Measurements from ENCODE around the gene AAR2. TPM values are rescaled to one million over a fixed set of nuclear protein-coding genes. Genes with fewer than 3 reads are reported as not detected.
A peak's percentile ranks its signal among the peaks of the same experiment; 100 is the strongest.

AAR2 gene
- total RNA-seq, 1 donor from 2014 or later, result 30.2 TPM

DNA sequence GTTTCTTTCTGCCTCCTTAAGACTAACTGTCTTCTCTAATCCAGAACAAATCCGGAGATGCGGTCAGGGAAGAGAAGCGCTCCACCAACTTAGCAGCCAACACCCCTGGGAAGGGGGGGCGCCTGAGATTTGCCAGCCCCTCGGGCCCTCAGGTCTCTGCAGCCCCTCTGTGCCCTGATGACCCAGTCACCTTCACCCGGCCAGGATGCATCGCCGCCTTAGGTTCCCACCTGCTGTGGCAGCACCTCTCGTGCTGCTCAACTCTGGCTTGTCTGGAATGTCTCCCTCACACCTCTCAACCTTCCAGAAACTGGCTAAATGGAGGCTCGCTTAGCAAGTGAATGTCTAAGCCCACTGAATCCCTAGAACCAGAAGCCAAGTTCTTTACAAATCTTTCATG lies 28.0 kb upstream of the AAR2 start:
- no peak for DNase-seq (ENCODE audit: low read depth)
- TF ChIP-seq, protein P1, sequence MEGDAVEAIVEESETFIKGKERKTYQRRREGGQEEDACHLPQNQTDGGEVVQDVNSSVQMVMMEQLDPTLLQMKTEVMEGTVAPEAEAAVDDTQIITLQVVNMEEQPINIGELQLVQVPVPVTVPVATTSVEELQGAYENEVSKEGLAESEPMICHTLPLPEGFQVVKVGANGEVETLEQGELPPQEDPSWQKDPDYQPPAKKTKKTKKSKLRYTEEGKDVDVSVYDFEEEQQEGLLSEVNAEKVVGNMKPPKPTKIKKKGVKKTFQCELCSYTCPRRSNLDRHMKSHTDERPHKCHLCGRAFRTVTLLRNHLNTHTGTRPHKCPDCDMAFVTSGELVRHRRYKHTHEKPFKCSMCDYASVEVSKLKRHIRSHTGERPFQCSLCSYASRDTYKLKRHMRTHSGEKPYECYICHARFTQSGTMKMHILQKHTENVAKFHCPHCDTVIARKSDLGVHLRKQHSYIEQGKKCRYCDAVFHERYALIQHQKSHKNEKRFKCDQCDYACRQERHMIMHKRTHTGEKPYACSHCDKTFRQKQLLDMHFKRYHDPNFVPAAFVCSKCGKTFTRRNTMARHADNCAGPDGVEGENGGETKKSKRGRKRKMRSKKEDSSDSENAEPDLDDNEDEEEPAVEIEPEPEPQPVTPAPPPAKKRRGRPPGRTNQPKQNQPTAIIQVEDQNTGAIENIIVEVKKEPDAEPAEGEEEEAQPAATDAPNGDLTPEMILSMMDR (conservative IDR thresholded peaks at IDR 0.05; ENCODE audit: low read depth, low read length), result no peak
- H3K4me3 ChIP-seq (ENCODE audit: low read depth, low read length), result no peak overlapping the region

DNA sequence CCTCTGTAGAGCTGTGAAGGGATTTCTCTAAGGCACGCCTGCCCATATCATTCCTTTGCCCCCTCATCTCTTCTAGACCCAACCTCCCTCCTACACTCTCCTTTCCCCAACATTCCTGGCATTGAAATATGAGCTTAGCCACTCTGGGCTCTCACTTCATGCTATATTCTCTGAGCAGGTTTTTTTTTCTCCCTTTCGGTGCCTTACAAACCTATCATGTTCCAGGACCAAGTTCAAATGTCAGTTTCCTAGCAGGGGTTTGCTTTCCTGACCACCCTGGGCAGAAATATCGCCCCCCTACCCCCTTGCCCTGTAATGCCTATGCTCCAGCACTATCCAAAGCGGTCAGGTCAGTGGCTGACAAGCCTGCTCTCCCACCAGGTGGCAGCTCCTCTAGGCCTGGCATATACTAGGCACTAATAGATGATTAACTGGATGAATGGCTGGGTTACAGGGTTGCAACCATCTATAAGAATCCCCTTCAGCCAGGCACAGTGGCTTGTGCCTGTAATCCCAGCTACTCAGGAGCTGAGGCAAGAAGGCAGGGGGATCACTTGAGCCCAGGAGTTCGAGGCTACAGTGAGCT lies 25.7 kb upstream of the AAR2 start:
- TF ChIP-seq, protein P1 (conservative IDR thresholded peaks at IDR 0.05; ENCODE audit: low read depth, low read length), result peak; percentile 67
- DNase-seq (ENCODE audit: low read depth), result no peak
- no peak overlapping the region for H3K4me3 ChIP-seq (ENCODE audit: low read depth, low read length)

DNA sequence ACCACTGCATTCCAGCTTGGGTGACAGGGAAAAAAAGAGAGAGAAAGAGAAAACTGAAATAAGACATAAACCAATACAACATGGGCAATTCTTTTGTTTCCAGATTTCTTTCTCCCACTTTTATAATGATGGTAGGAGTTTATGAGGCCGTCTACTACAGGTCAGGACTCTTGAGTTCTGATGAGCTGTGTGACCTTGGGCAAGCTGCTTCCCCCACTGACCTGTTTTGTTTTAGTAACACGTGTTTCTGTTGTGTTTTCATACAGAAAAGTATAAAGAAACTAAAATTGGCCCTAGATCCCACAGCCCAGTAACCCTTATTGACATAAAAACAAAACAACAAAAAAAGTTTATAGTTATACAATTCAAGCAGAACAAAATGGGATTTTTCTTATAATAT lies 22.9 kb upstream of the AAR2 start:
- TF ChIP-seq, protein P1 (conservative IDR thresholded peaks at IDR 0.05; ENCODE audit: low read depth, low read length), result no peak
- no peak overlapping the region for H3K4me3 ChIP-seq (ENCODE audit: low read depth, low read length)
- no peak for DNase-seq (ENCODE audit: low read depth)

DNA sequence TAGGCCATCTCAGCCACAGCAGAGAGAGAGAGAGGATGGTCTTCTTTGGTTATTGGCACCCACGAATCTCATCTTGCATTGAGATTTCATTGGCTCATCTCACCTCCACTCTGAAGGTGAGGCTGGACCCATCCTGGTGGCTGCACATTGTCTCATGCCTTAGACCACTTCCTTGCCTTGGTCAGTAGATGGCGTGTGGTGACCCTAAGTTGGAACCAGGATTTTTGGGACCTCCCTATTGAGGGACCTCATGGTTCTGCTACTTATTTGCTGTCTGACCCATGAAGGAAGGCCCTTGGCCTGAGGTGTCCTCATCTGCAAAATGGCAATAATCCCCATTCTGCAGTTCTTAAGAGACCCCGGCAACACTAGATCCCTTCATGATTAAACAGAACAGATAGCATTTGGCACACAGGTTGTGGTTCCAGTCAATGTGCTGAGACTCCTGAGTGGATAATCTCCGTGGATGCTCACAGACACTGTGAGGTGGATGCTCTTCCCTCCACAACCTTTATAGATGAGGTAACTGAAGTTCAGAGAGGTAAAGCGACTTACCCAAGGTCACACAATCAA lies 21.5 kb upstream of the AAR2 start:
- no peak for DNase-seq (ENCODE audit: low read depth)
- TF ChIP-seq, protein P1 (conservative IDR thresholded peaks at IDR 0.05; ENCODE audit: low read depth, low read length), result peak; percentile 63
- H3K4me3 ChIP-seq (ENCODE audit: low read depth, low read length), result no peak overlapping the region

DNA sequence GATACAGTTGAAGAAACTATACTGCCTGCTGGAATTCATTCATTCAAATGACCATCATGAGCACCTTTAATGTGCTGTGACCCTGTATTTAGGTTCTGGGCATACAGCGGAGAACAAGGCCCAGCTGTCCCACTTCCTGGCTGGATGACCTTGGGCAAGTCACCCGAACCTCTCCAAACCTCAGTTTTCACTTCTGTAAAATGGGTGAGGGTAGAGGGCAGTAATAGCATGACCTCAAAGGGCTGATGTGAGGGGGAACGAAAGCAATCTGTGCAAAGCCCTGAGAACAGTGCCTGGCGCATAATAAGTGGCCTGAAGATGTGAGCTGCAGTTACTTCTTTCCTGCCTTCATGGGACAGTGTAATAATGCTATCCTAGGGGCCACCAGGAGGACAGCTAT lies 20.5 kb upstream of the AAR2 start:
- TF ChIP-seq, protein P1 (conservative IDR thresholded peaks at IDR 0.05; ENCODE audit: low read depth, low read length), result no peak
- H3K4me3 ChIP-seq (ENCODE audit: low read depth, low read length), result no peak overlapping the region
- DNase-seq (ENCODE audit: low read depth), result no peak

DNA sequence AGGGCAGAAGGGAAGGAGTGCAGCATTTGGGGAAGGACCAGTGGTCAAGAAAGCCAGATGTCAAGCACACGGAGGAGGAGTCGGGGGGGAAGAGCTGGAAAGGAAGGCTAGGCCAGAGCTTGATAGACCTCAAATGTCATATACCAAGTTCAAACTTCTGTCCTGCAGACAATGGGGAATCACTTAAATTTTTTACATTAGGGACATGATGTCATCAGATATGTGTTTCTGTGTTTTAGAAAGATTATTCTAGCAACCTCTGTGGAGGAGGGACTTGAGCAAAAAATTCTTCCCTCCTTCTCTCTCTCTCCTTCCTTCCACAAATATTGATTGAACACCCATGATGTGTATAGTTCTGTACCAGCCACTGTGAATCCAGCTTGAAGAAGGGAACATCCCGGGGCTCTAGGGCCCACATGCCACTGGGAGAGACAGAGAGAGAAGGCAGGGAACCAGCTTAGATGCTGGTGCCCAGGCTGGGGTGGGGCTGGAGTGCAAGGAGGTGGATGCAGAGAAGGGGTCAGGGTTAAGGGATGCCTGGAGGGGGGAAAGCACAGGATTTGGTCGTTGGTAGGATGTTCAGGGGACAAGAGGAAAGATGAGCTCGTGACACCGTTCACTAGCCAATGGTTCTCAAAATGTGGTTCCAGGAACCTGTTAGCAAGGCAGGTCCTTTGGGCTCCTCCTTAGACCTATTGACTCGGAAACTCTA lies 19.8 kb upstream of the AAR2 start:
- H3K4me3 ChIP-seq (ENCODE audit: low read depth, low read length), result no peak overlapping the region
- TF ChIP-seq, protein P1 (conservative IDR thresholded peaks at IDR 0.05; ENCODE audit: low read depth, low read length), result no peak
- DNase-seq (ENCODE audit: low read depth), result no peak

Measured in epithelial cell of proximal tubule (primary cell).